GM19468 (cell line): ENCODE results near the gene HS3ST3B1.

Experiments
- ATAC-seq: cut with Tn5 transposase; IDR thresholded peaks from one replicate; pipeline ENCODE4 v1.9.1; 2021; ENCODE audit warnings: mild to moderate bottlenecking, moderate library complexity, moderate number of reproducible peaks; ENCODE audit not compliant: unreplicated experiment; ENCODE audit errors: extremely low read depth

HS3ST3B1 gene

GRCh38 chr17:14300575-14301278 lies at the start of gene HS3ST3B1:
Gene HS3ST3B1 (plus strand): TSS chr17:14301081. CDS start chr17:14301519, 438 bp downstream.
- ATAC-seq, result peak; percentile 33

- ATAC-seq, result no peak
Observed at GRCh38 chr17:14261406-14261805, 39.5 kb upstream of the HS3ST3B1 start.

- no peak for ATAC-seq
Observed at GRCh38 chr17:14268264-14268663, 32.6 kb upstream of the HS3ST3B1 start.

GRCh38 chr17:14269473-14269872 lies 31.4 kb upstream of the HS3ST3B1 start:
- no peak for ATAC-seq

GRCh38 chr17:14270508-14270907 lies 30.4 kb upstream of the HS3ST3B1 start:
- no peak for ATAC-seq

GRCh38 chr17:14276535-14277250 lies 24.2 kb upstream of the HS3ST3B1 start:
- no peak for ATAC-seq

- no peak for ATAC-seq
Observed at GRCh38 chr17:14281530-14281929, 19.4 kb upstream of the HS3ST3B1 start.

- no peak for ATAC-seq
Observed at GRCh38 chr17:14282726-14283125, 18.2 kb upstream of the HS3ST3B1 start.

GRCh38 chr17:14289162-14289561 lies 11.7 kb upstream of the HS3ST3B1 start:
- ATAC-seq, result no peak

GRCh38 chr17:14294876-14295275 lies 6.0 kb upstream of the HS3ST3B1 start:
- ATAC-seq, result no peak

GRCh38 chr17:14295676-14296075 lies 5.2 kb upstream of the HS3ST3B1 start:
- no peak for ATAC-seq

- ATAC-seq, result no peak
Observed at GRCh38 chr17:14296166-14296910, 4.5 kb upstream of the HS3ST3B1 start.

GRCh38 chr17:14297161-14297851 lies 3.6 kb upstream of the HS3ST3B1 start:
- ATAC-seq, result no peak

- no peak for ATAC-seq
Observed at GRCh38 chr17:14298221-14298946, 2.5 kb upstream of the HS3ST3B1 start.

- ATAC-seq, result no peak
Observed at GRCh38 chr17:14298947-14299279, 2.0 kb upstream of the HS3ST3B1 start.

- ATAC-seq, result no peak
Observed at GRCh38 chr17:14299280-14300141, 1.4 kb upstream of the HS3ST3B1 start.

- no peak for ATAC-seq
Observed at GRCh38 chr17:14301279-14302090, 604 bp downstream of the HS3ST3B1 start.

GRCh38 chr17:14302091-14302430 lies 1.2 kb downstream of the HS3ST3B1 start:
- no peak for ATAC-seq
